SU-DHL-6 (cell line): ENCODE results near the gene IQSEC3.

ENCODE experiments used
- CTCF ChIP-seq: fragments of 200-600 bp; sonication (generic); IDR thresholded peaks from one replicate; pipeline ENCODE4 v1.5.1; 2017; ENCODE audit warnings: antibody characterized with exemption, mild to moderate bottlenecking, low read length, moderate library complexity; ENCODE audit not compliant: insufficient read depth, poor library complexity, severe bottlenecking
- EZH2phosphoT487 ChIP-seq: fragments of 200-600 bp; sonication (generic), shearing (Covaris generic); conservative IDR thresholded peaks from 2 replicates; pipeline ENCODE4 v1.6.1; 2018; ENCODE audit warnings: mild to moderate bottlenecking, antibody characterized with exemption, low read length, moderate library complexity, mixed read lengths

GRCh38 chr12:82740-83139 is 16.2 kb downstream of the IQSEC3 start:
- TF ChIP-seq CTCF = no peak
- no peak for TF ChIP-seq EZH2phosphoT487
